GM06990 (cell line): Measurements from ENCODE around the gene MRPS17.

Experiments used
- DNase-seq: peaks from one replicate; pipeline ENCODE4 v3.0.0-alpha.2; 2011; ENCODE audit not compliant: insufficient read length; ENCODE audit errors: extremely low read depth
- H3K27me3 ChIP-seq: replicated peaks from 2 replicates; pipeline ENCODE4 v1.6.0; 2011; ENCODE audit warnings: low read length; ENCODE audit not compliant: control insufficient read depth, insufficient read depth
- H3K36me3 ChIP-seq: 2 replicates; pipeline ENCODE4 v1.5.1; 2011; ENCODE audit warnings: low read length; ENCODE audit not compliant: control insufficient read depth, insufficient read depth
- H3K4me3 ChIP-seq: replicated peaks from 2 replicates; pipeline ENCODE4 v1.5.1; 2011; ENCODE audit warnings: low read depth, mild to moderate bottlenecking, control low read depth, low read length
- TF ChIP-seq, protein P1 (sequence below): IDR thresholded peaks from 2 replicates; pipeline ENCODE4 v1.5.1; 2011; ENCODE audit warnings: low read length, control low read depth, mild to moderate bottlenecking, inconsistent platforms; ENCODE audit not compliant: insufficient read depth, poor library complexity, severe bottlenecking

The MRPS17 gene

GRCh38 chr7:55966851-55967250 is 15.2 kb downstream of the MRPS17 start:
- TF ChIP-seq, protein P1, sequence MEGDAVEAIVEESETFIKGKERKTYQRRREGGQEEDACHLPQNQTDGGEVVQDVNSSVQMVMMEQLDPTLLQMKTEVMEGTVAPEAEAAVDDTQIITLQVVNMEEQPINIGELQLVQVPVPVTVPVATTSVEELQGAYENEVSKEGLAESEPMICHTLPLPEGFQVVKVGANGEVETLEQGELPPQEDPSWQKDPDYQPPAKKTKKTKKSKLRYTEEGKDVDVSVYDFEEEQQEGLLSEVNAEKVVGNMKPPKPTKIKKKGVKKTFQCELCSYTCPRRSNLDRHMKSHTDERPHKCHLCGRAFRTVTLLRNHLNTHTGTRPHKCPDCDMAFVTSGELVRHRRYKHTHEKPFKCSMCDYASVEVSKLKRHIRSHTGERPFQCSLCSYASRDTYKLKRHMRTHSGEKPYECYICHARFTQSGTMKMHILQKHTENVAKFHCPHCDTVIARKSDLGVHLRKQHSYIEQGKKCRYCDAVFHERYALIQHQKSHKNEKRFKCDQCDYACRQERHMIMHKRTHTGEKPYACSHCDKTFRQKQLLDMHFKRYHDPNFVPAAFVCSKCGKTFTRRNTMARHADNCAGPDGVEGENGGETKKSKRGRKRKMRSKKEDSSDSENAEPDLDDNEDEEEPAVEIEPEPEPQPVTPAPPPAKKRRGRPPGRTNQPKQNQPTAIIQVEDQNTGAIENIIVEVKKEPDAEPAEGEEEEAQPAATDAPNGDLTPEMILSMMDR, result no peak
- Histone ChIP-seq H3K27me3 (no peaks in the 10 kb centered on the region), H3K36me3 (no peaks in the 10 kb centered on the region; the same call in 1 of the 2 replicates), H3K4me3 (no peak overlapping the region)
- DNase-seq, result no peak

DNA sequence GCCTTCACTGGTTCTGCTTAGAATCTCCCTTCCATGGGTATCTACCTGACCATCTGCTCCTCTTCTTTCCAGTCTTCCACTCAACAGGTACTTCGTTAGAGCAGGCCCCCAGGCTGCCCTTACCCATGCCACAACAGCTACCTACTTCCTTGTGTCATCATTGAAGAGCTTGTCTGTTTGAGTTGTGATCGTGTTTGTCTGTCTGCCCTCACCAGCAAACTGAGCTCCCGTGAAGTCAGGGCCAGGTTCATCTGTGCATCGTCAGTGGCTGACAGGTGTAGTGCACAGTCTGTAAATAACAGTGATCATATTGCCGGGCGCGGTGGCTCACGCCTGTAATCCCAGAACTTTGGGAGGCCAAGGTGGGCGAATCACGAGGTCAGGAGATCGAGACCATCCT is 17.7 kb downstream of the MRPS17 start:
- Histone ChIP-seq H3K4me3 (no peak overlapping the region), H3K27me3 (no peaks in the 10 kb centered on the region), H3K36me3 (no peaks in the 10 kb centered on the region; the same call in 1 of the 2 replicates)
- DNase-seq, result no peak
- TF ChIP-seq, protein P1, result no peak

DNA sequence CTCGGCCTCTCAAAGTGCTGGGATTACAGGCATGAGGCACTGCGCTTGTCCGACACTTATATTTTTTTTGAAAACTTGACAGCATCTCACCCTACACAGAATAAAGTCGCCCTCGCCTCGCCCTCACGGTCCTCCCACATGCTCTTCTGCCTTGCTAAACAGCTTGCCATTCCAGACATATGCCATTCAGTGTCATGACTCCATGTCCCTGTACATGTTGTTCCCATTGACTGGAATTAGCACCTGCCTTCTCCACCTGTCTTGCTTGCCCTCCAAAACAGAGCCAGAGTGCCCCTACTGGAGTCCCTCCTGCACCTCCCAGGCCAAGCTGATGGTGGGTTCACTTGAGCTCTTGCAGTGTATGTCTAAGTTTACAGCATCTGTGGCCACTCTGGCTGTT is 18.9 kb downstream of the MRPS17 start:
- no peak for DNase-seq
- no peak overlapping the region for H3K4me3 ChIP-seq
- H3K36me3 ChIP-seq, result no peaks in the 10 kb centered on the region; the same call in 1 of the 2 replicates
- TF ChIP-seq, protein P1, result no peak
- H3K27me3 ChIP-seq, result no peaks in the 10 kb centered on the region

- Histone ChIP-seq H3K4me3 (no peak overlapping the region), H3K36me3 (no peaks in the 10 kb centered on the region; the same call in 1 of the 2 replicates), H3K27me3 (no peaks in the 10 kb centered on the region)
- TF ChIP-seq, protein P1, result no peak
- no peak for DNase-seq
These were observed 19.3 kb downstream of the MRPS17 start for GRCh38 chr7:55970978-55971377.

DNA sequence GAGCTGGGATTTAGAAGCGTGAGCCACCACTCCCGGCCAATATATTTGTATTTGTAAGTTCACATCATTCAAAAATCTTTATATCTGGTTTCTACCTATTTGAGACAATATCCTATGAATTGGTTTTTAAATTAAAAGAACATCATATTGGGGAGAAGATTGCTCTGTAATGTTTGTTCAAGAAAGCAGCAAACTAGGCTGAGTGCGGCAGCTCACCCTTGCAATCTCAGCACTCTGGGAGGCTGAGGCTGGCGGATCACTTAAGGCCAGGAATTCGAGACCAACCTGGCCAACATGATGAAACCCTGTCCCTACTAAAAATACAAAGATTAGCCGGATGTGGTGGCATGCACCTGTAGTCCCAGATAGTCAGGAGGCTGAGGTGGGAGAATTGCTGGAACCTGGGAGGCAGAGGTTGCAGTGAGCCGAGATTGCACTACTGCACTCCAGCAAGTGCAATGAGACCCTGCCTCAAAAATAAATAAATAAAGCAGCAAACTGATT is 22.1 kb downstream of the MRPS17 start:
- no peak for DNase-seq
- Histone ChIP-seq H3K27me3 (no peaks in the 10 kb centered on the region), H3K4me3 (no peak overlapping the region), H3K36me3 (peaks cover 2% of the 10 kb centered on the region)
- TF ChIP-seq, protein P1, result no peak

- Histone ChIP-seq H3K36me3 (peaks cover 5% of the 10 kb centered on the region), H3K4me3 (no peak overlapping the region), H3K27me3 (no peaks in the 10 kb centered on the region)
- DNase-seq, result no peak
- TF ChIP-seq, protein P1, result no peak
These were observed 24.4 kb downstream of the MRPS17 start for GRCh38 chr7:55975988-55976633.
